Activated T-helper 9 cell treated with anti-CD3 and anti-CD28 coated beads, Interleukin-2, amount 50 U/mL, for 16 hours (primary cell): Measurements from ENCODE around the gene TMED4.
"Not testable (repeated sequence)": the region's sequence is repeated elsewhere in the genome, so short reads cannot be mapped to it uniquely, and the experiment has no call there.

Experiments used
- DNase-seq: peaks from one replicate; pipeline ENCODE4 v3.0.0-alpha.2; 2020; ENCODE audit warnings: low read depth

Gene TMED4

GRCh38 chr7:44607141-44608068 lies 25.4 kb upstream of the TMED4 start:
- DNase-seq: no peak

- DNase-seq: peak; percentile 98
Measured at GRCh38 chr7:44606341-44607140, 24.5 kb upstream of the TMED4 start, which contains the start of gene OGDH. Gene OGDH (plus strand): TSS chr7:44606627. CDS start chr7:44624344, 17,717 bp downstream.

GRCh38 chr7:44604941-44605340 lies 22.9 kb upstream of the TMED4 start:
- no peak for DNase-seq

GRCh38 chr7:44603193-44603592 lies 21.2 kb upstream of the TMED4 start:
- DNase-seq: no peak

GRCh38 chr7:44602576-44602910 lies 20.5 kb upstream of the TMED4 start:
- no peak for DNase-seq

GRCh38 chr7:44599222-44599621 lies 17.2 kb upstream of the TMED4 start:
- DNase-seq: no peak

- not testable (repeated sequence) for DNase-seq
Measured at GRCh38 chr7:44597181-44597580, 15.2 kb upstream of the TMED4 start.

GRCh38 chr7:44595934-44596635 lies 14.1 kb upstream of the TMED4 start:
- no peak for DNase-seq

- DNase-seq: no peak
Measured at GRCh38 chr7:44590910-44591309, 8.9 kb upstream of the TMED4 start.

- no peak for DNase-seq
Measured at GRCh38 chr7:44587843-44588711, 6.0 kb upstream of the TMED4 start.

GRCh38 chr7:44583146-44583865 lies 1.3 kb upstream of the TMED4 start:
- no peak for DNase-seq

GRCh38 chr7:44580945-44581878 lies 819 bp downstream of the TMED4 start:
- no peak for DNase-seq

GRCh38 chr7:44576228-44576627 lies 5.8 kb downstream of the TMED4 start:
- no peak for DNase-seq

GRCh38 chr7:44575054-44575453 lies 7.0 kb downstream of the TMED4 start:
- DNase-seq: no peak

- no peak for DNase-seq
Measured at GRCh38 chr7:44574287-44574872, 7.7 kb downstream of the TMED4 start.

- DNase-seq: peak; percentile 88
Measured at GRCh38 chr7:44573464-44574286, 8.4 kb downstream of the TMED4 start, which contains the start of gene DDX56. Gene DDX56 (minus strand): TSS chr7:44573908. CDS start chr7:44573895, 13 bp downstream.

GRCh38 chr7:44572771-44573170 lies 9.3 kb downstream of the TMED4 start:
- DNase-seq: no peak

GRCh38 chr7:44569959-44570358 lies 12.1 kb downstream of the TMED4 start:
- DNase-seq: no peak
